ENCODE measurements around the gene GTF2H4.
A peak's percentile ranks its signal among the peaks of the same experiment; 100 is the strongest.

The GTF2H4 gene

DNA sequence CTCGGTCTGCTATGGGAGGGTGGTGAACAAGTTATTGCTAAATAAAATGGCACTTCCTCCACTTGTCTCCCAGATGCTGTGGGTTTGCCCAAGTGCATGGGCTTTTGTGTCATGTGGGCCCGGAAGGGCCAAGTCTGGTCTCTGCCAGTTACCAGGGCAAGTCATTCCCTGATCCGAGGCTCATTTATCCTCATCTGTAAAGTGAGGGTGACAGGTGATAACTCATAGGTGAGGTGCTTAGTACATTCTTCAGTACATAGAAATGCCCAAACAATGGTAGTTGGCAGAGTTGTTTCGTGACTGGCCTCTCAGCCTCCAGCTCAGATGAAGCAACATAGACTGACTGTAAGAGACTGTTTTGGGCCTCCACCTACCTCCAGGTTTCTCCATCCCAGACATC, 30.7 kb downstream of the GTF2H4 start:
- Histone ChIP-seq H3K9me3 (no peaks in the 10 kb centered on the region), H3K27me3 (peaks cover 0 to 39% of the 10 kb centered on the region in 2 donors), H3K4me1 (peaks cover 0 to 11% (median 3%) of the 10 kb centered on the region in 4 donors), H3K36me3 (no peaks in the 10 kb centered on the region), H3K4me3 (no peak overlapping the region), H3K27ac (no peak overlapping the region)
- intact Hi-C loops (cut with DNase I; ENCODE audit: low total_unique reads), result no loop called here
- DNase-seq, result no peak
- TF ChIP-seq, protein P1, sequence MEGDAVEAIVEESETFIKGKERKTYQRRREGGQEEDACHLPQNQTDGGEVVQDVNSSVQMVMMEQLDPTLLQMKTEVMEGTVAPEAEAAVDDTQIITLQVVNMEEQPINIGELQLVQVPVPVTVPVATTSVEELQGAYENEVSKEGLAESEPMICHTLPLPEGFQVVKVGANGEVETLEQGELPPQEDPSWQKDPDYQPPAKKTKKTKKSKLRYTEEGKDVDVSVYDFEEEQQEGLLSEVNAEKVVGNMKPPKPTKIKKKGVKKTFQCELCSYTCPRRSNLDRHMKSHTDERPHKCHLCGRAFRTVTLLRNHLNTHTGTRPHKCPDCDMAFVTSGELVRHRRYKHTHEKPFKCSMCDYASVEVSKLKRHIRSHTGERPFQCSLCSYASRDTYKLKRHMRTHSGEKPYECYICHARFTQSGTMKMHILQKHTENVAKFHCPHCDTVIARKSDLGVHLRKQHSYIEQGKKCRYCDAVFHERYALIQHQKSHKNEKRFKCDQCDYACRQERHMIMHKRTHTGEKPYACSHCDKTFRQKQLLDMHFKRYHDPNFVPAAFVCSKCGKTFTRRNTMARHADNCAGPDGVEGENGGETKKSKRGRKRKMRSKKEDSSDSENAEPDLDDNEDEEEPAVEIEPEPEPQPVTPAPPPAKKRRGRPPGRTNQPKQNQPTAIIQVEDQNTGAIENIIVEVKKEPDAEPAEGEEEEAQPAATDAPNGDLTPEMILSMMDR (IDR thresholded peaks at IDR 0.05), result no peak

DNA sequence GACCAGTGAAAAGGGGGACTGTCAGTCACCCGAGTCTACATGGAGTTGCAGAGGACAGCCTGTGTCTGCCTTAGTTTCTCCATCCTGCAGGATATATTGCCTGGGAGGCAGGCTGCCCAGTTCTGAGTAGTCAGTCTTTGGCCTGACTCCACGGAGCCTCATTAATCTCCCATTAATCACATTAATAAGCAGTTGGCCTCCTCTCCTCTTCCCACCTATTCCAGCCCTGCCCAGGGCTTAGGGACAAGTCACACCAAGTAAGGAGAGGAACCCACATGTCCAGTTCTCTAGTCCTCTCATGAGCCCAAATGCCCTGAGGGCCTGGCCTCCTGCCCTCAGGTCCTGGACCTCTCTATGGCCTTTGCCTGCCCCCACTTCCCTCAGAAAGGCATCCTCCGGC, 31.5 kb downstream of the GTF2H4 start:
- Histone ChIP-seq H3K4me3 (no peak overlapping the region), H3K36me3 (no peaks in the 10 kb centered on the region), H3K27me3 (peaks cover 0 to 39% of the 10 kb centered on the region in 2 donors), H3K27ac (no peak overlapping the region), H3K9me3 (no peaks in the 10 kb centered on the region), H3K4me1 (peaks cover 0 to 11% (median 3%) of the 10 kb centered on the region in 4 donors)
- DNase-seq, result no peak
- intact Hi-C loops (cut with DNase I; ENCODE audit: low total_unique reads), result no loop called here
- TF ChIP-seq, protein P1 (IDR thresholded peaks at IDR 0.05), result no peak

DNA sequence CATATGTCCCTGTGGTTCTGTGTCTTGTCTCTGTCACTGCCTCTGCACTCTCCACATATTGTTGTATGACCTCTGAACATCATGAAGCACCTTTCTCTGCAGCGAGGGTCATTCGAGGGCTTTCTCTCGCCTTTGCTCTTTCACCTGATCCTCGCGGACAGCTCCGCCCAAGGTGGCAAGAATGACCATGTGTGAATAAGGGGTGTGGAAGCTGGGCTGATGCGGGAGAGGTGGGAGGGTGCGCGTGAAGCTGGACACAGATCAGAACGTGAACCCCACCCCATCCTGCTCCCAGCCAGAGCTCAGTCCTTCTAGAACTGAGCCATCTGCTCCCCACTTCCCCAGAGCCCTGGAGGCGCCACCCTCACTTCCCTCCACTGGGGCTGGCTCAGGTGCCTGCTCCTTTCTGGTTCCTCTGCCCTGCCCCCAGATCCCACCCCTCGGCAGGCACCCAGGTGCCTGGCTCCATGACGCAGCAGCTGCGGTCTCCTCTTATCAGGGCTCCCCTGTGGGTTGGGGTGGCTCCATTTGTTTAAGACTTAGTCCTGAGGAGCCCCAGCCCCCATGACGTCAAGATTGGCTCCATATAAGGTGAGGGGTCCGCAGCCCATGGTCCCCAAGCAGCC, 32.5 kb downstream of the GTF2H4 start, which contains the start of gene MUCL3:
TSS of gene MUCL3 (plus strand) at position 613 of the 626 bp plus-strand sequence. CDS start 27 bp downstream, outside the sequence.
- H3K36me3 ChIP-seq, result no peaks in the 10 kb centered on the region
- peaks cover 0 to 11% (median 3%) of the 10 kb centered on the region in 4 donors for H3K4me1 ChIP-seq
- H3K27ac ChIP-seq, result no peak within 1 kb of the TSS
- intact Hi-C loops (cut with DNase I; ENCODE audit: low total_unique reads), result no loop called here
- H3K27me3 ChIP-seq, result peaks cover 0 to 42% of the 10 kb centered on the region in 2 donors
- no peaks in the 10 kb centered on the region for H3K9me3 ChIP-seq
- H3K4me3 ChIP-seq, result no peak within 1 kb of the TSS
- DNase-seq, result no peak
- TF ChIP-seq, protein P1 (IDR thresholded peaks at IDR 0.05), result no peak

DNA sequence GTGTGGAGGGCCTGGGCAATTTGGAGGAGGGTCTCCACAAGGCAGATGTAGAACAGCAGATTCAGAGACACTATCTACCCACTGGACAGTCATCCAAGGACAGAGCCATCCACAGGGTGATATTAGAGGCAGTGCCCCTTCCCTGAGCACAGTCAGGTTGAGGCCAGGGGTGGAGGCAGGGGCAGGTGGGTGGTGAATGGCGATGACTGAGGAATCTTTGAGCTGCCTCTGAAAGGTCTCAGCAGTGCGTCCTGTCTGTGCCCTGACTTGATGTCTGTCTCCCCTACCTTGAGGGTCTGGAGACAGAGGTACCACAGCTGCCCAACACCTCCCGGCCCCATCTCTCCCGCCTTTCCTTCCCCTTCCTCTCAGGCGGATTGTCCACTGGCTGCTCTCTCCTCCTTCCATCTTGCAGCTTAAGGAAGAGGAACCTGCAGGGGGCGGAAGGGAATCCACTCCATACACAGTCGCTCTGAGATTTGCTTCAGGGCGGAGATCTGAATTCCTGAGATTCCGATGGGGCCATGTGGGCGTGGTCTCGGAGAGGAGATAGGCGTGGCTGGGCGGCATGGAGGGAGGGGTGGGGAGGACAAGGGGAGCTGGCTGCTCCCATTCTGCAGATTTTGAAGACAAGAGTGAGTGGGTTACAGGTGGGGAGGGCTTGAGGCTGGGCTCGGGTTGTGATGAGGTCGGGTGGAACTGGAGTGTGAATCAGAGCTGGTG, 34.5 kb downstream of the GTF2H4 start:
- Histone ChIP-seq H3K27ac (no peak overlapping the region), H3K4me3 (no peak overlapping the region), H3K9me3 (no peaks in the 10 kb centered on the region), H3K4me1 (peaks cover 0 to 11% (median 3%) of the 10 kb centered on the region in 4 donors), H3K27me3 (peaks cover 0 to 38% of the 10 kb centered on the region in 2 donors), H3K36me3 (no peaks in the 10 kb centered on the region)
- peak in 1 of 2 donors; percentile 52 for DNase-seq
- TF ChIP-seq, protein P1 (IDR thresholded peaks at IDR 0.05), result peak in 1 of 2 experiments; percentile 17
- intact Hi-C loops (cut with DNase I; ENCODE audit: low total_unique reads), result no loop called here

DNA sequence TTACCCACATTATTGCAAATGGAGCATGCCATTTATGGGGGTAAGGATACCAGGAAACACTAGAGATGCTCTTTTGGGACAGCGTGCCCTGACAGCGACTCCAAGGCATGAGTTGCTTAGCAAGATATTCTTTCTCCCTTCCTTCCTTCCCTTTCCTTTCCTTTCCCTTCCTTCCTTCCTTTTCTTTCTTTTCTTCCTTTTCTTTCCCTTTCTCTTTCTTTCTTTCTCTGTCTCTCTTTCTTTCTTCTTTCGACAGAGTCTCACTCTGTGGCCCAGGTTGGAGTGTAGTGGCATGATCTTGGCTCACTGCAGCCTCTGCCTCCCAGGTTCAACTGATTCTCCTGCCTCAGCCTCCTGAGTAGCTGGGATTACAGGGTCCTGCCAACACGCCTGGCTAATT, 36.0 kb downstream of the GTF2H4 start:
- Histone ChIP-seq H3K9me3 (no peaks in the 10 kb centered on the region), H3K36me3 (no peaks in the 10 kb centered on the region), H3K4me1 (peaks cover 0 to 11% (median 3%) of the 10 kb centered on the region in 4 donors), H3K27me3 (peaks cover 0 to 35% of the 10 kb centered on the region in 2 donors), H3K27ac (no peak overlapping the region), H3K4me3 (no peak overlapping the region)
- TF ChIP-seq, protein P1 (IDR thresholded peaks at IDR 0.05), result no peak
- no peak for DNase-seq
- intact Hi-C loops (cut with DNase I; ENCODE audit: low total_unique reads), result no loop called here
